IMR-90 (cell line): ENCODE results near the gene TAF8. TPM values are rescaled to one million over a fixed set of nuclear protein-coding genes. Genes with fewer than 3 reads are reported as not detected.

Experiments
- ATAC-seq: fragments of 200-7000 bp; cut with Tn5 transposase; 2 replicates; pipeline ENCODE4 v1.9.1; 2020; ENCODE audit warnings: low read depth, mild to moderate bottlenecking, moderate library complexity
- BruUV-seq: library from RNA; stranded (reverse); fragments of 400-500 nt; replicated peaks from 2 replicates; lab custom pipeline; 2021; lab: Mats Ljungman, UMichigan
- CTCF ChIA-PET: fragments of 300-600 bp; formaldehyde crosslinking; extraction: SDS; loops from one replicate; lab custom pipeline; 2021; ENCODE audit warnings: antibody characterized with exemption; lab: Yijun Ruan, JAX
- POLR2A ChIA-PET: fragments of 300-600 bp; sonication (Branson Sonifier 250); formaldehyde crosslinking; loops from one replicate; lab custom pipeline; 2022; ENCODE audit warnings: antibody characterized with exemption; ENCODE audit not compliant: unreplicated experiment; lab: Charles Lee
- DNase-seq: peaks from one replicate; pipeline ENCODE4 v3.0.0; 2013
- H2AFZ ChIP-seq: replicated peaks from 2 replicates; pipeline ENCODE3; 2013; ENCODE audit warnings: low read length, mild to moderate bottlenecking; ENCODE audit not compliant: poor library complexity
- H2AK5ac ChIP-seq: 2 replicates; pipeline ENCODE4 v1.6.1; 2013; ENCODE audit warnings: low read depth, low read length, inconsistent platforms
- H2AK9ac ChIP-seq: replicated peaks from 2 replicates; pipeline ENCODE3; 2013; ENCODE audit warnings: mild to moderate bottlenecking, low read depth, low read length, moderate library complexity; ENCODE audit not compliant: poor library complexity
- H2BK120ac ChIP-seq: 2 replicates; pipeline ENCODE4 v1.6.1; 2013; ENCODE audit warnings: low read depth, low read length, inconsistent platforms
- H2BK15ac ChIP-seq: 3 replicates; pipeline ENCODE4 v1.6.1; 2013; ENCODE audit warnings: low read depth, low read length, inconsistent platforms
- H2BK20ac ChIP-seq: 2 replicates; pipeline ENCODE4 v1.6.1; 2013; ENCODE audit warnings: low read depth, mild to moderate bottlenecking, inconsistent platforms, low read length, moderate library complexity
- H2BK5ac ChIP-seq: 2 replicates; pipeline ENCODE4 v1.6.1; 2013; ENCODE audit warnings: mild to moderate bottlenecking, low read depth, low read length, inconsistent platforms; ENCODE audit not compliant: poor library complexity, severe bottlenecking
- H3K14ac ChIP-seq: replicated peaks from 2 replicates; pipeline ENCODE4 v1.6.1; 2013; ENCODE audit warnings: low read depth, low read length, inconsistent platforms
- H3K18ac ChIP-seq: 2 replicates; pipeline ENCODE4 v1.6.1; 2013; ENCODE audit warnings: low read depth, low read length, control low read depth
- H3K23ac ChIP-seq: 2 replicates; pipeline ENCODE4 v1.6.1; 2013; ENCODE audit warnings: low read depth, low read length, inconsistent platforms
- H3K27ac ChIP-seq: 2 replicates; pipeline ENCODE4 v1.5.1; 2013; ENCODE audit warnings: mild to moderate bottlenecking, control low read depth, low read length; ENCODE audit not compliant: insufficient read depth
- H3K27me3 ChIP-seq: 2 replicates; pipeline ENCODE4 v1.6.1; 2013; ENCODE audit warnings: low read length; ENCODE audit not compliant: control insufficient read depth, insufficient read depth
- H3K36me3 ChIP-seq: 2 replicates; pipeline ENCODE4 v1.6.1; 2013; ENCODE audit warnings: low read length, mixed read lengths; ENCODE audit not compliant: control insufficient read depth, insufficient read depth
- H3K4ac ChIP-seq: 2 replicates; pipeline ENCODE4 v1.6.1; 2013; ENCODE audit warnings: low read depth, low read length, inconsistent platforms
- H3K4me1 ChIP-seq: 2 replicates; pipeline ENCODE4 v1.6.1; 2013; ENCODE audit warnings: low read length, mixed read lengths; ENCODE audit not compliant: control insufficient read depth, insufficient read depth
- H3K4me2 ChIP-seq: 2 replicates; pipeline ENCODE4 v1.6.1; 2013; ENCODE audit warnings: low read depth, mild to moderate bottlenecking, control low read depth, low read length, moderate library complexity
- H3K4me3 ChIP-seq: 2 replicates; pipeline ENCODE4 v1.5.1; 2013; ENCODE audit warnings: low read depth, mild to moderate bottlenecking, control low read depth, low read length, moderate library complexity; ENCODE audit not compliant: insufficient read depth
- H3K56ac ChIP-seq: 2 replicates; pipeline ENCODE4 v1.6.1; 2013; ENCODE audit warnings: low read length, inconsistent platforms; ENCODE audit not compliant: insufficient read depth; ENCODE audit errors: extremely low read depth
- H3K79me1 ChIP-seq, 2 experiments: 2 replicates each; pipeline ENCODE4 v1.6.1; 2013; ENCODE audit warnings: low read length in 2 of 2, inconsistent platforms in 1 of 2, low read depth in 1 of 2
- H3K9ac ChIP-seq: 2 replicates; pipeline ENCODE4 v1.6.1; 2013; ENCODE audit warnings: low read depth, low read length, control low read depth
- H3K9me1 ChIP-seq: 2 replicates; pipeline ENCODE4 v1.6.1; 2013; ENCODE audit warnings: low read length, inconsistent platforms; ENCODE audit not compliant: insufficient read depth
- H3K9me3 ChIP-seq: 2 replicates; pipeline ENCODE4 v1.6.1; 2013; ENCODE audit warnings: low read length; ENCODE audit not compliant: control insufficient read depth, insufficient read depth
- H4K20me1 ChIP-seq: 2 replicates; pipeline ENCODE4 v1.6.1; 2013; ENCODE audit warnings: low read length, inconsistent platforms; ENCODE audit not compliant: insufficient read depth
- H4K5ac ChIP-seq: 2 replicates; pipeline ENCODE4 v1.6.1; 2013; ENCODE audit warnings: mild to moderate bottlenecking, low read depth, low read length, control low read depth
- H4K8ac ChIP-seq, 2 experiments: 2 replicates each; pipeline ENCODE4 v1.6.1; 2013; ENCODE audit warnings: low read depth in 2 of 2, low read length in 2 of 2, control low read depth in 1 of 2, inconsistent platforms in 1 of 2
- H4K91ac ChIP-seq: 2 replicates; pipeline ENCODE4 v1.6.1; 2013; ENCODE audit warnings: low read depth, low read length, inconsistent platforms; ENCODE audit not compliant: insufficient read depth
- BHLHE40 ChIP-seq: fragments of 150-350 bp; IDR thresholded peaks from 2 replicates; pipeline ENCODE4 v1.6.1; 2016; ENCODE audit warnings: mild to moderate bottlenecking, low read depth, low read length
- CHD1 ChIP-seq: IDR thresholded peaks from 2 replicates; pipeline ENCODE4 v1.6.1; 2012; ENCODE audit warnings: low read depth, low read length, improper control_type of control experiment
- CTCF ChIP-seq: conservative IDR thresholded peaks from 2 replicates; pipeline ENCODE4 v1.5.1; 2012; ENCODE audit warnings: mild to moderate bottlenecking, low read depth, low read length, improper control_type of control experiment
- FOS ChIP-seq: fragments of 150-350 bp; IDR thresholded peaks from 2 replicates; pipeline ENCODE4 v1.6.1; 2016; ENCODE audit warnings: low read depth, low read length
- MAZ ChIP-seq: IDR thresholded peaks from 2 replicates; pipeline ENCODE4 v1.6.1; 2012; ENCODE audit warnings: low read depth, mild to moderate bottlenecking, low read length, improper control_type of control experiment, moderate library complexity, borderline replicate concordance
- MXI1 ChIP-seq: IDR thresholded peaks from 2 replicates; pipeline ENCODE4 v1.6.1; 2012; ENCODE audit warnings: low read depth, mild to moderate bottlenecking, low read length, moderate library complexity, borderline replicate concordance
- NFE2L2 ChIP-seq: fragments of 150-350 bp; IDR thresholded peaks from 2 replicates; pipeline ENCODE4 v1.6.1; 2016; ENCODE audit warnings: low read depth, mild to moderate bottlenecking, low read length
- RAD21 ChIP-seq: IDR thresholded peaks from 2 replicates; pipeline ENCODE4 v1.6.1; 2012; ENCODE audit warnings: low read length, improper control_type of control experiment
- RCOR1 ChIP-seq: IDR thresholded peaks from 2 replicates; pipeline ENCODE4 v1.6.1; 2012; ENCODE audit warnings: mild to moderate bottlenecking, low read length, improper control_type of control experiment; ENCODE audit not compliant: insufficient replicate concordance
- SMC3 ChIP-seq: fragments of 150-350 bp; IDR thresholded peaks from 2 replicates; pipeline ENCODE4 v1.6.1; 2016; ENCODE audit warnings: low read depth, mild to moderate bottlenecking, antibody characterized with exemption, low read length, moderate library complexity
- WGBS, 2 experiments: methylation state at CpG; one replicate each; pipeline versions ENCODE4 v1.1.5 to v1.1.7; 2013; ENCODE audit warnings: missing lambda C conversion rate in 2 of 2; ENCODE audit not compliant: insufficient read length in 1 of 2; ENCODE audit errors: extremely low coverage in 2 of 2; 5-methylcytosine and 5-hydroxymethylcytosine counted together
- dilution Hi-C: fragments of 300-500 bp; cut with HindIII; formaldehyde crosslinking; loops from one replicate; pipeline ENCODE4 v1.14.3; 2018; ENCODE audit warnings: low sequenced_read_pairs; ENCODE audit not compliant: unreplicated experiment
- in situ Hi-C: fragments of 300-500 bp; cut with MboI; formaldehyde crosslinking; loops from 3 replicates; pipeline ENCODE4 v1.14.3; 2019; ENCODE audit warnings: low sequenced_read_pairs, inconsistent platforms, mixed read lengths
- intact Hi-C: fragments of 100-400 bp; cut with micrococcal nuclease; formaldehyde crosslinking; loops from 2 replicates; pipeline ENCODE4 v1.10.0; 2022
- polyA plus RNA-seq, 3 experiments: library from polyadenylated mRNA; depleted of rRNA; stranded (reverse); fragments of >200 nt; gene quantifications; 2 replicates each; pipeline ENCODE4 v1.2.3, GENCODE V29; 2012; ENCODE audit warnings: low replicate concordance in 1 of 3
- total RNA-seq: library from RNA; depleted of rRNA; stranded (reverse); fragments of >200 nt; gene quantifications from 2 replicates; pipeline ENCODE4 v1.2.3, GENCODE V29; 2012

TAF8 gene
- total and polyA plus RNA-seq, 2 of the 4 experiments (the other 2 are of a cell fraction), result 14.3 to 22.8 TPM

GRCh38 chr6:42120895-42121865, 70.9 kb downstream of the TAF8 start:
- no peak overlapping the region for H3K9ac ChIP-seq
- H4K20me1 ChIP-seq, result no peaks in the 10 kb centered on the region
- peak overlapping the region; percentile 30 for H2BK5ac ChIP-seq
- peak; percentile 70 for ATAC-seq
- peak overlapping the region in 1 of 2 experiments; percentile 33; a peak in 1 of 4 replicates for H4K8ac ChIP-seq
- peak overlapping the region; percentile 80 for H2AK5ac ChIP-seq
- peak overlapping the region; percentile 54 for H3K4ac ChIP-seq
- no TSS peak for BruUV-seq
- peaks cover 16% of the 10 kb centered on the region for H3K4me1 ChIP-seq
- H4K91ac ChIP-seq, result peak overlapping the region; percentile 52; the same call in 1 of the 2 replicates
- peak overlapping the region; percentile 63 for H2AFZ ChIP-seq
- WGBS, 2 experiments, result no CpG with 5 or more reads among the region's 8 CpGs
- in situ Hi-C loops, result no loop called here
- H3K23ac ChIP-seq, result peak overlapping the region; percentile 49; the same call in 1 of the 2 replicates
- peaks cover 0 to 10% of the 10 kb centered on the region in 2 experiments; a peak in 2 of 4 replicates for H3K79me1 ChIP-seq
- H3K9me3 ChIP-seq, result no peaks in the 10 kb centered on the region
- intact Hi-C loops, result no loop called here
- dilution Hi-C loops, result no loop called here
- no peak overlapping the region for H3K4me3 ChIP-seq
- H4K5ac ChIP-seq, result no peak overlapping the region
- 0 out of 2 replicates have a peak overlapping the region, but pooled peaks have one; percentile 42 for H2BK20ac ChIP-seq
- no peak overlapping the region for H3K56ac ChIP-seq
- peak overlapping the region; percentile 74 for H2BK120ac ChIP-seq
- no peaks in the 10 kb centered on the region for H3K27me3 ChIP-seq
- H3K4me2 ChIP-seq, result no peak overlapping the region
- no peak for DNase-seq
- no peak overlapping the region; the same call in 1 of the 2 replicates for H3K18ac ChIP-seq
- ChIA-PET CTCF (interaction anchor here (0.6 kb wide), 1 partner anchor 714 kb away, joined by 3 read pairs; no protein-coding TSS in a partner anchor), POLR2A (no interaction called here)
- peaks cover 15% of the 10 kb centered on the region for H3K9me1 ChIP-seq
- peak overlapping the region; percentile 77 for H2AK9ac ChIP-seq
- no peak overlapping the region for H3K27ac ChIP-seq
- TF ChIP-seq FOS (no peak), CTCF (no peak), MXI1 (no peak), MAZ (no peak), NFE2L2 (no peak), RCOR1 (no peak), BHLHE40 (no peak), SMC3 (no peak), RAD21 (no peak), CHD1 (no peak)
- H2BK15ac ChIP-seq, result no peak overlapping the region
- peak overlapping the region; percentile 45 for H3K14ac ChIP-seq
- H3K36me3 ChIP-seq, result 0 out of 2 replicates have a peak, but pooled peaks cover 2% of the 10 kb centered on the region
